Measurements from ENCODE around the gene HSF4.

HSF4 gene

DNA sequence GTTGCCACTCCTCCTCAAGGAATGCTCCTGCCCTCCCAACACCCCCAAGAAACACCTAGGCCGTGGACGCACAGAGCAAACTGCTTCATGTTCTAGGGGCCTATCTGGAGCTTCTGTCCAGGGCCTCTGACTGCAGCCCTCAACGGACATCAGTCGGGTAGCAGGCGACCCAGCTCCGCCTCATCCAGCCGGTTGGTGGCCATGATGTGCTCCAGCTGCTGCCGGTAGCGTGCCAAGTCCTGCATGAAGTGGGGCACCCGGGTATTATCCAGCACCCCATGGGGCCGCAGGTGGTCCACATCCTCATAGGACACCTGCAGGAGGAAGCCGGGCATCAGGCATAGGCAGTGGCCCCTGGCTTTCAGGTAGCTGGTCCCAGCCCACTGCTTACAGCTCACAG lies 12.1 kb downstream of the HSF4 start:
- ChIA-PET CTCF (interaction anchor here (0.5 kb wide), 1 partner anchor 248 kb away, joined by 3 read pairs; no protein-coding TSS in a partner anchor), POLR2A (no interaction called here)
- DNase-seq (ENCODE audit: extremely low spot score): no peak
- TF ChIP-seq FOXM1 (IDR thresholded peaks at IDR 0.05; ENCODE audit: borderline replicate concordance) (no peak), TARDBP (IDR thresholded peaks at IDR 0.05) (no peak), CTBP1 (IDR thresholded peaks at IDR 0.05; ENCODE audit: borderline replicate concordance) (no peak), SP1 (IDR thresholded peaks at IDR 0.05) (no peak), ARNT (IDR thresholded peaks at IDR 0.05) (no peak), FOXA1 (IDR thresholded peaks at IDR 0.05) (no peak)

DNA sequence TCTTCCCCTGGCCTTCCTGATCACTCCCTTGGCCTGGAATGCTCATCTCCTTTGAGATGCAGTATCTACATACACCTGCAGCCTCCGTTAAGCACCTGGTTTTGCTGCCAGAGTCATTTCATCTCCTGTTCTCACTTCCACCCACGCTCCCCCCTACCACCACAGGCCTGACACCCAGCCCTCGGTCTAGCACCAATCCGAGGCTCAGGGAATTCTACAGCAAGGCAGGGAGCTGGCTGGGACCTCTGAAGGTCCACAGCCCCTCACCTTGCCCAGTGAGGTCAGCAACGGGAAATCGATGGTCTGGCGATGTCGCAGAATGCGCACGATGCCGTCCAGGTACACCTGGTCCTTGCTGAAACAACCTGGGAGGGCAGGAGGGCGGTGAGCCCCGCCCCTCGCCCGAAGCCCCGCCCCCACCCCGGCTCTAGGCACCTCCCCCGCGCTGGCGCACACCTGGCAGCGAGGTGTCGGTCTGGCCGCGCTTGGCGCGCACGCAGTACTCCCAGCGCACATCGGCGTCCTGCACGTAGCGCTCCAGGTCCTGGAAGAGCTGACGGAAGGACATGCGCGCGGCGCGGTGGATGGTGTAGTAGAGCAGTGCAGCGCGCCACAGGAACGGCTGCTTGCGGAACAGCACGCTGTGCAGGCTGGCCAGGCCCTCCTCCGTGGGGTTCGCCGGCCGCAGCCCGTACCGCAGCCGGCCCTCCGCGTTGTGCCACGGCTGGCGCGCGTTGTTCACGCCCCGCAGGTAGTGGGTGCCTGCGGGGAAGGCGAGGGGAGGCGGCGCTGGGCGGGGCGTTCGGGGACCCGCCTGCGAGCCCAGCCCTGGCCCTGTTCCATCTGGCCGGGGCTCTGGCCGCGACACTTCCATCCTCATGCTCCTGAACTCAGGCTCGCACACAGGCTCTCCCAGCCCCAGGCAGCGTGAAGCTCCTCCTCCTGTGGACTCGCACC lies 13.5 kb downstream of the HSF4 start:
- CTCF ChIA-PET: no interaction called here
- peak; percentile 59 for DNase-seq (ENCODE audit: extremely low spot score)
- POLR2A ChIA-PET: no interaction called here
- TF ChIP-seq ZNF384 (IDR thresholded peaks at IDR 0.05) (no peak), BHLHE40 (IDR thresholded peaks at IDR 0.05; ENCODE audit: borderline replicate concordance) (no peak), TARDBP (IDR thresholded peaks at IDR 0.05) (no peak), FOXA1 (IDR thresholded peaks at IDR 0.05) (no peak), SUZ12 (IDR thresholded peaks at IDR 0.05) (no peak), FOXM1 (IDR thresholded peaks at IDR 0.05; ENCODE audit: borderline replicate concordance) (no peak), L3MBTL2 (conservative IDR thresholded peaks at IDR 0.05) (no peak), LEF1 (IDR thresholded peaks at IDR 0.05; ENCODE audit: borderline replicate concordance) (no peak), HDGF (IDR thresholded peaks at IDR 0.05; ENCODE audit: borderline replicate concordance) (no peak)
- TF ChIP-seq, protein P1, sequence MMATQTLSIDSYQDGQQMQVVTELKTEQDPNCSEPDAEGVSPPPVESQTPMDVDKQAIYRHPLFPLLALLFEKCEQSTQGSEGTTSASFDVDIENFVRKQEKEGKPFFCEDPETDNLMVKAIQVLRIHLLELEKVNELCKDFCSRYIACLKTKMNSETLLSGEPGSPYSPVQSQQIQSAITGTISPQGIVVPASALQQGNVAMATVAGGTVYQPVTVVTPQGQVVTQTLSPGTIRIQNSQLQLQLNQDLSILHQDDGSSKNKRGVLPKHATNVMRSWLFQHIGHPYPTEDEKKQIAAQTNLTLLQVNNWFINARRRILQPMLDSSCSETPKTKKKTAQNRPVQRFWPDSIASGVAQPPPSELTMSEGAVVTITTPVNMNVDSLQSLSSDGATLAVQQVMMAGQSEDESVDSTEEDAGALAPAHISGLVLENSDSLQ (IDR thresholded peaks at IDR 0.05): no peak

DNA sequence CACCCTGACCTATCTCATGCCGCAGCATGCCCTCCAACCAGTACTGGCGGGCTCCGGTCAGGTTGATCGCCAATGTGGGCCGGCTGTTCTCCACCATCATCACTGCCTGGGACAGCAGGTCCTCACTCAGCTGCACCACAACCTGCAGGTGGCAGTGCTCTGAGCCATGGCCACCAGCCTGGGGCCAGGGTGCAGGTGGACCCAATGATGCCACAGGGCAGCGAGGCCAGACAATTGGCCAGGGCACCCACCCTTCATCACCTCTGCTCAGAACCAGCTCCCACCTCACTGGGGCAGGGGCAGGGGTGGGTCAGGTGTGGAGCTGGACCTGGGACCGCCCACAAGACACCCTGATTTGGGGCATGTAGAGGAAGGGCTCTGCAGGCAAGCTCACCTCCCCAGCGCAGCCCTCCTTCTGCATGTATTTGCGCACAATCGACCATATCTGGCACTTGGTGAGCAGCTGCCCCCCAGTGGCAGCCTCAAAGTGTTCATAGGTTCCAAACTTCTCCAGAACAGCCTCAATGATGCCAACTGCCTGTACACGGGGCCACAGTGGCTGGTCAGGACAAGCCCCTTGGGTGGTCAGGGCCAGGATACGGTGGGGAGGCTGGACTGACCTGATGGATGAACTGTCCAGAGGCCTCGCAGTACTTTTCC lies 15.0 kb downstream of the HSF4 start:
- ChIA-PET POLR2A (no interaction called here), CTCF (no interaction called here)
- TF ChIP-seq NFRKB (IDR thresholded peaks at IDR 0.05): no peak
- TF ChIP-seq FOXM1 (IDR thresholded peaks at IDR 0.05; ENCODE audit: borderline replicate concordance): no peak
- no peak for TF ChIP-seq FOXA1 (IDR thresholded peaks at IDR 0.05)
- no peak for TF ChIP-seq ZNF384 (IDR thresholded peaks at IDR 0.05)
- TF ChIP-seq CTBP1 (IDR thresholded peaks at IDR 0.05; ENCODE audit: borderline replicate concordance): no peak
- TF ChIP-seq SP1 (IDR thresholded peaks at IDR 0.05): no peak
- no peak for TF ChIP-seq HDGF (IDR thresholded peaks at IDR 0.05; ENCODE audit: borderline replicate concordance)
- TF ChIP-seq, protein P1 (IDR thresholded peaks at IDR 0.05): no peak
- no peak for TF ChIP-seq TARDBP (IDR thresholded peaks at IDR 0.05)
- no peak for TF ChIP-seq ARNT (IDR thresholded peaks at IDR 0.05)
- no peak for TF ChIP-seq BHLHE40 (IDR thresholded peaks at IDR 0.05; ENCODE audit: borderline replicate concordance)
- no peak for TF ChIP-seq FOXK2 (IDR thresholded peaks at IDR 0.05)
- DNase-seq (ENCODE audit: extremely low spot score): no peak

DNA sequence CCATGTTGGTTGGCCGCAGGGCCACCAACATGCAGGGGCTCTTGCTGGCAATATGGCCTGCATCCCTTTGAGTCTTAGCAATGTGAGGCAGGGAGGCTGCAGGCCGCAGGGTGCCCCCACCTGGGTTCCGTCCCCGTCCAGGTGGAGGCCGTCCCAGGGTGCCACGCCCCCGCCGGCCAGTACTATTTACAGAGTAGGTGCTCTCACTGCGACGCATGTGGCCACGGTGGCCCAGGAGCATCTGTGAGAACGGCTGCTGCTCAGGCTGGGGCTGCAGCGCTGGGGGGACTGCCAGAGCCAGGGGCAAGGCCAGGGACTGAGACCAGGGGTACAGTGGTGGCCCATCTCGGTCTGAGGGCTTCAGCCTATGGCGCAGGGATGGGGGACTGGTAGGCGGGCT lies 15.6 kb downstream of the HSF4 start:
- DNase-seq (ENCODE audit: extremely low spot score): no peak
- ChIA-PET POLR2A (no interaction called here), CTCF (no interaction called here)
- TF ChIP-seq ZNF384 (IDR thresholded peaks at IDR 0.05) (no peak), FOXK2 (IDR thresholded peaks at IDR 0.05) (no peak), CTBP1 (IDR thresholded peaks at IDR 0.05; ENCODE audit: borderline replicate concordance) (no peak), TARDBP (IDR thresholded peaks at IDR 0.05) (no peak), NFRKB (IDR thresholded peaks at IDR 0.05) (no peak), SUZ12 (IDR thresholded peaks at IDR 0.05) (no peak), SP1 (IDR thresholded peaks at IDR 0.05) (no peak), ARNT (IDR thresholded peaks at IDR 0.05) (no peak), FOXA1 (IDR thresholded peaks at IDR 0.05) (no peak), LEF1 (IDR thresholded peaks at IDR 0.05; ENCODE audit: borderline replicate concordance) (no peak), ELF4 (IDR thresholded peaks at IDR 0.05) (no peak), BHLHE40 (IDR thresholded peaks at IDR 0.05; ENCODE audit: borderline replicate concordance) (no peak)
- TF ChIP-seq, protein P1 (IDR thresholded peaks at IDR 0.05): no peak

DNA sequence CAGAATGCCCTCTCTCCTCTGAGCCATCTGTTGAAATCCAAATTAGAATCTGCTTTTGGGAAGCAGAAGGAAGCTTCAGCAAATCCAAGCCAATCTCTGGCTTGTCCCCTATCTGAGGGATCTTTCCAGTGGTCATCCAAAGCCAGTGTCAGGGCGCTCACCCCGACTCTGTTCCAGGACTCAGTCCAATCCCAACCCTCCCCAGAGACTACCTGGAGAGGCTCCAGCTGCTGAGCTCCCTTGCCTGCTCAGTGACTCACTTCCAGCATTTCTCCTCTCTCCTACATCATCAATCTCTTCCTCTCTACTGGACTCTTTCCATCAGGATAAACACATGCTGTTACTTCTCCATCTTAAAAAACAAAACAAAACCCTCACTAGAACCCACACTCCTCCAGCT lies 16.8 kb downstream of the HSF4 start:
- POLR2A ChIA-PET: no interaction called here
- CTCF ChIA-PET: interaction anchor here (0.9 kb wide), 1 partner anchor 11 kb away, joined by 3 read pairs; the partner anchor contains the start of gene NOL3
- TF ChIP-seq TARDBP (IDR thresholded peaks at IDR 0.05): no peak
- DNase-seq (ENCODE audit: extremely low spot score): no peak

DNA sequence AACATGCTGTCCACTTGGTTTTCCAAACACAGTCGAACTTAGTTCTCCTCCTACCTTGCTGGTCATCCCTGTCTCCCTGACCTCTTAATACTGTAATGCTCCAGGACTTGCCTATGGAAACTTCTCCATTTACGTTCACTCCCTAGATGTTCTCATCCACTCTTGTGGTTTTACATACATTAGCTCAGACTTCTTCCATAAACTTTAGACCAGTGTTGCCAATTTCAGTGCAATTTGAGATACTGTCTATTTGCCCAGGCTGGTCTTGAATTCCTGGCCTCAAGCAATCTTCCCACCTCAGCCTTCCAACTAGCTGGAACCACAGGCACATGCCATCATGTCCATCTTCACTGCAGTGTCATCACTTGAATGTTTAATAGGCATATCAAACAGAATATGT lies 17.7 kb downstream of the HSF4 start:
- ChIA-PET CTCF (interaction anchor here (0.7 to 0.9 kb wide), 3 partner anchors 12 to 27 kb away, joined by 3 read pairs; partner anchors contain the start of gene NOL3), POLR2A (interaction anchor here (0.7 to 1.1 kb wide), 2 partner anchors 12 to 228 kb away, joined by 3 to 5 read pairs; partner anchors contain the start of gene NOL3)
- TF ChIP-seq SUZ12 (IDR thresholded peaks at IDR 0.05): no peak
- TF ChIP-seq ZNF384 (IDR thresholded peaks at IDR 0.05): no peak
- TF ChIP-seq, protein P1 (IDR thresholded peaks at IDR 0.05): no peak
- no peak for DNase-seq (ENCODE audit: extremely low spot score)
